ENCODE measurements around the gene TUBGCP2. TPM values are rescaled to one million over a fixed set of nuclear protein-coding genes. Genes with fewer than 3 reads are reported as not detected.

The TUBGCP2 gene
- total RNA-seq, 1 donor from 2014 or later, result 47.7 TPM

DNA sequence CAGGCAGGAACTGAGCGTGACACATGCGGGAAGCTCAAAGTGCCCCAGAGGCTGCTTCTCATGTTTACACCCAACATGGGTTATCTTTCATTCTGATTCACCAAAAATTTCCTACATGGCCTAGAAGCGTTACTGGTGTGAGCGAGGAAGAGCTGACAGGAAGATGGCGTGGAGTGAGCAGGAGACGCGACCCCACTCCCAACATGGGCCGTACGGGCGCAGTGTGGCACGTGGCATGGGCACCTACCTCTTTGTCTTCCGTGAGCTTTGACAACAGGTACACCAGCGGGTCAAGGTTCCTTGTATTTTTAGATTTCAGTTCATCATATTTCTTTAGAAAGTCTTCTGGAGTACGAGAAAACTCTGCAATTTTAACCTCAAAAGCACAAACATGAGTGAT, 8.9 kb downstream of the TUBGCP2 start:
- no peak for DNase-seq

GRCh38 chr10:133299224-133299623, 9.4 kb downstream of the TUBGCP2 start:
- DNase-seq, result no peak

DNA sequence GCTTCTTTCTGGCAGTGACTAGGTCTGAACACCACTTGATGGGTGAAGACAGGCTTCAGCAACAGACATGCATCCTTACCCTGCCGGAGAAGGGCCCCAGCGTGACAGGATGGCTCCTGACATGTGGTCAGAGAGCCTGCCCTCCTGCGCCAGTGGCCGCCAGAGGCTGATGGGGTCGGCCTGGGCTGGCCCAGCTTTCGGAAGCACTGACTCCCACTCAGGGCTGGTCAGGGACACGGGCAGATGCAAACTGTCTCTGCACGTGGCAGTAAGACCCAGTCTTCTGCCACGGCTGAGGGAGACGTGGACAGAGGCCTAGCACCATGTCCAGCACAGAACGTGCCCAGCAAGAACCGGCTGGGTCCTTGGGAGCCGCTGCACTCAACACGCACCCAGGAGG, 10.2 kb downstream of the TUBGCP2 start:
- no peak for DNase-seq

DNA sequence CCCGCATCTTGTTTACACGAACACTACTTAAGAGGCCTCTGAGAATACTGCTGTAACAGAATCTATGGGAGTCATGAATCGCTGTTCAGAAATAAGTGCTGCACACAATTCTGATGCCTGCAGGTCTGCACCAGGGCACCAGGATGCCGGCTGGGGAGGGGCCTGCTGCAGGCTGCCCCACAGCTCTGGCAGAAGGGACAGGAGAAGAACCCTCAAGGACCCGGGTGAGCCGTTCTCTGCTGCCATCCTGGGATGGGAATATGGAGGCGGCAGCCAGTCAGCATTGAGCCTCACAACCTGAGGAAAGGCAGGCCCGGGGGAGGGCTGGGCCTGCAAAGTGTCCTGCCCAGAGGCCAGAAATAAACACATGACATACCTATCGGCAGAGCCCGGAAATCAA, 11.2 kb downstream of the TUBGCP2 start:
- no peak for DNase-seq

DNA sequence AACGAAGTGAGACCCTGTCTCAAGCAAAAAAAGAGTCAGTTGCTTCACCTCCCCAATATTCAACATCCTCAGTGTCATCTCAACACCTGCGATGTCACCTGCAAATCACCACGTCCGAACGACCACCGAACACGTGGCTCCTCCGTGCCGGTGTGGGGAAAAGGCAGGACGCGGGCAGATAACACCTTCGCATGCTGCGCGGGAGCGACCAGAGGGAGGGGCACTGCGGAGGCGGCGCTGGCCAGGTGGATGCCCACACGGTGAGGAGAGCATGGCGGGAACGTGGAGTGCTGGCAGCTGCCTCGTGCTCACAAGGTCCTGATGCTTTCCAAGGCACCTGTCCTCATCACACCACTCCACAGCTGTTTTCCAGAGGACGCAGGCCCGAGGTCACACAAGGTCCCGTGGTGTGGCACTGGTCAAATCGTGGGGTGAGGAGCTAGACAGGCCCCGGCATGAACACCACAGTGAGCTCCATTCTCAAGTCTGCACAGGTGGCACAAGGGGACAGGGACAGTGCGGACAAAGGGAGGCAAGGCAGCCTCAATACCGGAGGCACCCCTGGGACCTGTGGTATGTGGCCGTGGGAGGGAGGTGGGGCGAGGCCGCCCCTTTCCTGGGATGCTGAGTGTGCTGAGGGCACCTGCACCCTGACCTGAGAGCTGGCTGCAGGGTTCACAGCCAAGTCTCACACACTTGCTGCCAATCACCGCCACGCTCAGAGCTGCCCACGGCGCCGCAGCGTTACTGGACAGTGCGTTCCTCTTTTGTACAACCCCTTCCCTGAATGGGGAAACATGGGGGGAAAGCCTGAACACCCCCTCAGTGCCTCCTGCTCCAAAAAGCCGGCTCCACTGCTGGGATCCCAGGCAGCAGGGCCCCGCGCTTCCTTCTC, 13.0 kb downstream of the TUBGCP2 start:
- DNase-seq, result no peak

DNA sequence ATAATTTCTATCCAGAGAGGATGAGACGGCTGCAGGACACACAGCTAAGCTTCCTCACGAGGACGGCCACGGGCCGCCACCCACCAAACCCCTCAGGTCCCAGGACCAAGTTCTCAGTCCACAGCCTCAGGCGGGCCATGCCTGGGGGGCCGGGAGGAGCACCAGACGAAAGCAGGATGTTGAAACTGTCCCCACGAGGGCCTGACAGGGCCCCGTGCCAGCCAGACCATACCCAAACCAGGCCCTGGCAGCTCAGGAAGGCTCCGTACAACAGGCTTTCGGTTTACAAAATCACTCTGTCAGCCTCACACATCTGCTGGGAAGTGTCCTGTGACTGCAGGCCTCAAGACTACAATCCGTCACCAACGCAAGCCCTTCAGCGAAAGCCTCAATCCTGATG, 14.5 kb downstream of the TUBGCP2 start:
- no peak for DNase-seq

- DNase-seq, result no peak
Measured at GRCh38 chr10:133293810-133294119, 14.9 kb downstream of the TUBGCP2 start.

GRCh38 chr10:133292919-133293809, 15.5 kb downstream of the TUBGCP2 start:
- DNase-seq, result no peak

DNA sequence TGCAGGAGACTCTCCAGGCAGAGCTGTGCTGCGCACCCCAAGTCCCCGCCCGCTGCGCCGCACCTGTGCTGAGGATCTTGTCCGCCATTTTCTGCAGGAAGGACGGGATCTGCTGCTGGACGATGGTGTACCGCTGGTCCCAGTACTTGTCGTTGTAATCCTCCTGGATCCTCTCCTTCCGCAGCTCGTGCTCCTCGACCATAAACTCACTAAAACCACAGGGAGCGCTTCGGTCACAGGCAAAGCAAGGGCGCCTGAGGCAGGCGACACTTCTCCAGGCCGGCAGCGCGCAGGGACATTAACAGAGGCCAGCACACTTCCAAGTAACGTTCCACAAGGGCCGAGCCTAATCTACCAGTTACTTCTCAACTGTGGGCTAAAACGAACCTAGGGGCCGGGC, 18.9 kb downstream of the TUBGCP2 start:
- DNase-seq, result no peak

DNA sequence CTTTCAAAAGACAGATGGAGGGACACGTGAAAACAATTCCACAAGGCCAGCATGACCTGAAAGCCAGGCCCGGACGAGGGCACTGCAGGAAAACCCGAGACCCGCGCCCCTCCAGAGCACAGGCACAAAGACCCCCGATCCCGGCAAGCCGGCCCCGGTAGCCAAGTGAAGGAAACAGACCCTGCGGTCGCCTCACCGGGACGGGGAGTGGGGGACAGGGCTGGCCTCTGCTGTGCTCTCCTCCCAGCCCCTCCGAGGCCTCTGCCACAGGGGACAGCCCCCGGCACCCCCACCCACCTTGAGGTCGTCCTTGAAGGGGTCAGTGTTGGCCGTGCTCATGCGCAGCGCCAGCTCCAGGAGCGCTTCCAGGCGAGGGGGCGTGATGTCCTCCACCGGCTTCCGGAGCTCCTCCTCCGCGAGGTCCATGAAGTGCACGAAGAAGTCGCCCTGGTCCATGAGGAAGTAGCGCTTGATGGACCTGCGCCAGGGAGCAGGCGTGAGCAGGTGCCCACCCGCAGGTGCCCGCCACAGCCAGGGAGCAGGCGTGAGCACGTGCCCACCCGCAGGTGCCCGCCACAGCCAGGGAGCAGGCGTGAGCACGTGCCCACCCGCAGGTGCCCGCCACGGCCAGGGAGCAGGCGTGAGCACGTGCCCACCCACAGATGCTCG, 20.7 kb downstream of the TUBGCP2 start:
- DNase-seq, result no peak

- DNase-seq, result no peak
Measured at GRCh38 chr10:133286366-133286765, 22.3 kb downstream of the TUBGCP2 start.

- DNase-seq, result no peak
Measured at GRCh38 chr10:133285217-133285616, 23.5 kb downstream of the TUBGCP2 start.

DNA sequence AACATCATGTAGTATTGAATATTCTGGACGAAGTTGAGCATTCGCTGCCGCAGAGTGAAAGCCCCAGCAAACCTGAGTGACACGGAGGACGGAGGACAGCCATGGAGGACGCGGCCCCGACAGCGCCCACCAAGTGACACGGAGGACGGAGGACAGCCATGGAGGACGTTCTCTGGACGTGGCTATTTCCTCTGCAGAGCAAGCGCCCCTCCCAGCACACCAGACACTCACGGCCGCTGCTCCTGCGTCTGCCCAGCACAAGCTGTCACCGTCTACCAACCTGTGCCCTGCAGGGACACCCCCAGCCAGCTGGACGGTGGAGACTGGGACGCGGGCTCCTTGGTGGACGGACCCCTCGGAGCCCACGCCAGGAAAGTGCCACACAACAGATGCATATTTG, 24.7 kb downstream of the TUBGCP2 start:
- no peak for DNase-seq

DNA sequence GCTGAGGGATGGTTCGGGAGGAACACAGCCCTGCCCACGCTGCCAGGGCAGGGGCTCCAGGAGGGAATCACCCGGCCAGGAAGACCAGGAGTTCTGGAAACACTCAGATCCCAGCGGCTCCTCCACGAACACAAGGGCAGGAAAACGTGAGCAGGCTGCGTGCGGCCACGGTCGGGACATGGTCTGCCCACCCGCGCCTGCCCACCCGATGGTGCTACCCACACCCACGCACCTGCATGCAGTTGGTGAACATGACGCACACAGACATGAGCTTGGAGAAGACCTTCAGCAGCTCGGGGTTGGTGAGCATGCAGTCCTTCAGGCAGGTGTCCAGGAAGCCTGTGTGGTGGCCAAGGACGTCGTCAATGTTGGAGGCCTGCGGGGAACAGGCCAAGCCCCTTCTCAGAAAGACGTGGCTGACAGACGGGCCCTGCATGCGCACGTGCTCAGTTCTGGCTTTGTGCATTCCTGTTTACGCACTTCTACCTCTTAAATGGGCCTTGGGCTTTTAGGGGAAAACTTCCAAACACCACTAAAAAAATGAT, 25.8 kb downstream of the TUBGCP2 start:
- no peak for DNase-seq

GRCh38 chr10:133281628-133282372, 26.9 kb downstream of the TUBGCP2 start:
- DNase-seq, result no peak

DNA sequence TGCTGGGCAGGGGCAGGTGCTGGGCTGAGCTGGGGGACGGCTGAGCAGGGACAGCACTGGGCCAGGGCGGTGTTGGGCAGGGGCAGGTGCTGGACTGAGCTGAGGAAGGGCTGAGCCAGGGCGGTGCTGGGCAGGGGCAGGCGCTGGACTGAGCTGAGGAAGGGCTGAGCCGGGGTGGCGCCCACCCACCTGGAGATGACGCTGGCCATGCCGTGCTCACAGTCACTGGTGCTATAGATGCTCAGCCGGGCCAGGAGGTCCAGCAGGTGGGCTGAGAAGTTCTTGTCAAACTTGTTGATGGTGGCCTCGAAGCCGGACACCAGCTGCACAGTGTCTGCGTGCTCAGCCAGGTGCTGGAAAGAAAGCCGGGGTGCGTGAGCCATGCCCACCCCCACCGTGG, 27.6 kb downstream of the TUBGCP2 start:
- no peak for DNase-seq

DNA sequence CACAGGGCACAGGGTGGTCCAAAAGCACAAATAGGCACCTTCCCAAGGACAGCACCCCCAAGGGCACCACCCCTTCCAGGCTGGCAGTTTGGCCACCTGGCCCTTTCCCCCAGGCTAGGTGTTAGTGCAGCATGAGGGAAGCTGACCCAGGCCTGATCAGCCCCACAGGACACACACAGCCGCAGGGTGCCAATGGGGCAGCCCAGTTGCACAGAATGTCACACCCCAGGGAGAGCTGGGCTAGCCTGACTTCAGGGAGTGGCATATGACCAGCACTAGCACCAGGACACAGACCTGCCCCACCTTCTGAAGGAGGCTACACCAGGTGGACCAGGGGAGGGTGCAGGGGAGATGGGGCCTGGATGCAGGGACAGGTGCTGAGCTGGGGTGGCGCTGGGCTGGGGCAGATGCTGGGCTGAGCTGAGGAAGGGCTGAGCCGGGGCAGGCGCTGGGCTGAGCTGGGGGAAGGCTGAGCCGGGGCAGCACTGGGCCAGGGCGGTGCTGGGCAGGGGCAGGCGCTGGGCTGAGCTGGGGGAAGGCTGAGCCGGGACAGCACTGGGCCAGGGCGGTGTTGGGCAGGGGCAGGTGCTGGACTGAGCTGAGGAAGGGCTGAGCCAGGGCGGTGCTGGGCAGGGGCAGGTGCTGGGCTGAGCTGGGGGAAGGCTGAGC, 28.1 kb downstream of the TUBGCP2 start:
- no peak for DNase-seq

DNA sequence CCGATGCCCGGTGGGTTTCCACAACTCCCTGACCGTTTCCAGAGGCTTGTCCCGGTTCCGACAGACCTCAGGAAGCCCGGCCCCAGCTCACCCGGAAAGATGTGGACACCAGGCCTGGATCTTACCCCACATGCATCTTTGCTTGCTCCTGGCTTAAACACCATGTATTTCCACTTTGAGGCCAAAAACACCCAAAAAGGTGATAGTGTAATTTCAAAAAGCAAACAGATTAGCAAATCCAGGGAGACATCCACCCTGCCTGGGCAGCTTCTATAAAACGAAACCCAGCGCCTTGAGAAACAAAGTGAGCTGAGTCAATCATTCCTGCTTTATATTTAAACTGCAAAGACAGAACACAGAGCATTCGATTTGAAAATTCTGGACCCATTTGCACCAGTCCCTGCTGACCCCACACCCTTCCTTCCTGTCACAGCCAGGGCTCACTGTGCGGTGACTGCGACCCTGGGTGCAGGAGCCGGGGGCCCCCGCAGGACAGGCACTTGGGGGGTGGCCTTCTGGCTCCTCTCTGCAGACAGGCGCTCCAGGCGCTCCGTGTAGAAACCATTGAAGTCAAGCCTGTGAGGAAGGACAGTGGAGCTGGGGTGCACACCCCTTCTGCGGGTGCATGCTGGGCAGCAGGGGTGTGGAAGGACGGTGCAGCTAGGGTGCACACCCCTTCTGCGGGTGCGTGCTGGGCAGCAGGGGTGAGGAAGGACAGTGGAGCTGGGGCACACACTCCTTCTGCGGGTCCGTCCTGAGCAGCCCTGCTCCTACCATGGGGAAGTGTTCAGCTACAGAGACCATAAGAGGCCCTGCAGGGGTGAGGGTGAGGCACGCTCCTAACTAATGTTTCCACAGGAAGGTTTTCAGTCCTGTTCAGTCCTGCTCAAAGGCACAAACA, 29.1 kb downstream of the TUBGCP2 start:
- DNase-seq, result no peak

GRCh38 chr10:133278577-133279265, 30.0 kb downstream of the TUBGCP2 start:
- DNase-seq, result no peak

Data from tongue (tissue), 2 donors.